HepG2 (cell line): Measurements from ENCODE around the gene LMAN2. TPM values are rescaled to one million over a fixed set of nuclear protein-coding genes. Genes with fewer than 3 reads are reported as not detected.

Source experiments
- ASH2L ChIP-seq: fragments of 300-600, 200-600 bp; sonication (generic); IDR thresholded peaks from 2 replicates; pipeline ENCODE4 v1.7.0; 2017; ENCODE audit warnings: low read depth, mild to moderate bottlenecking, moderate library complexity, mixed read lengths, low read length; ENCODE audit not compliant: insufficient read length
- HNRNPUL1 ChIP-seq: fragments of 200-400 bp; formaldehyde crosslinking; IDR thresholded peaks from 2 replicates; pipeline ENCODE4 v1.6.1; 2017; ENCODE audit warnings: low read depth, mild to moderate bottlenecking, low read length, moderate library complexity
- KAT2B ChIP-seq: fragments of 150-350 bp; IDR thresholded peaks from 2 replicates; pipeline ENCODE4 v1.6.1; 2014; ENCODE audit warnings: low read depth, low read length, borderline replicate concordance
- KLF9 ChIP-seq: IDR thresholded peaks from 2 replicates; pipeline ENCODE4 v1.6.1; 2016; ENCODE audit warnings: low read depth
- PHF20 ChIP-seq: sonication (generic); formaldehyde crosslinking; IDR thresholded peaks from 2 replicates; pipeline ENCODE4 v1.5.0; 2020; ENCODE audit warnings: mild to moderate bottlenecking, missing genetic modification reagents
- SP140L ChIP-seq: sonication (generic); formaldehyde crosslinking; IDR thresholded peaks from 2 replicates; pipeline ENCODE4 v1.4.0; 2020; ENCODE audit warnings: missing genetic modification reagents, borderline replicate concordance
- TARDBP ChIP-seq: sonication (generic); formaldehyde crosslinking; IDR thresholded peaks from 2 replicates; pipeline ENCODE4 v1.8.0; 2022; ENCODE audit warnings: mild to moderate bottlenecking, missing genetic modification reagents
- TOE1 ChIP-seq: sonication (generic); formaldehyde crosslinking; IDR thresholded peaks from 2 replicates; pipeline ENCODE4 v1.4.0; 2020; ENCODE audit warnings: mild to moderate bottlenecking, missing genetic modification reagents
- ZNF563 ChIP-seq: sonication (generic); formaldehyde crosslinking; IDR thresholded peaks from 2 replicates; pipeline ENCODE4 v1.8.0; 2022; ENCODE audit warnings: mild to moderate bottlenecking, moderate library complexity, missing genetic modification reagents
- polyA plus RNA-seq, 8 experiments: library from polyadenylated mRNA; depleted of rRNA in 3 of 8; stranded (reverse) in 7 of 8; unstranded in 1 of 8; fragments of >200 nt; fragmentation: Illumina TruSeq in 4 of 8; extraction: Trizol in 4 of 8; gene quantifications; 2 replicates each; pipeline versions ENCODE4 v1.2.1 to v1.2.3, GENCODE V29; 2011 to 2016; ENCODE audit warnings: low read depth in 4 of 8, missing spikeins in 1 of 8, mixed read lengths in 1 of 8; ENCODE audit not compliant: insufficient read depth in 1 of 8
- total RNA-seq, 5 experiments: library from RNA; depleted of rRNA; stranded (reverse); fragments of >200 nt; fragmentation: Illumina TruSeq; extraction: Trizol; gene quantifications; 2 replicates each; pipeline ENCODE4 v1.2.3, GENCODE V29; 2016; ENCODE audit warnings: low read depth in 1 of 5
- TF ChIP-seq, protein P1 (sequence below): sonication (generic); formaldehyde crosslinking; IDR thresholded peaks from 2 replicates; pipeline ENCODE4 v1.4.0; 2020; ENCODE audit warnings: missing genetic modification reagents; ENCODE audit errors: not compliant biosample characterization
- TF ChIP-seq, protein P2 (sequence below): IDR thresholded peaks from 2 replicates; pipeline ENCODE4 v1.4.0; 2020; ENCODE audit warnings: mild to moderate bottlenecking, missing genetic modification reagents
- TF ChIP-seq, protein P3 (sequence below): sonication (generic); formaldehyde crosslinking; IDR thresholded peaks from 2 replicates; pipeline ENCODE4 v1.5.1; 2020; ENCODE audit warnings: mild to moderate bottlenecking, missing genetic modification reagents, borderline replicate concordance
- TF ChIP-seq, protein P4 (sequence below): sonication (generic); formaldehyde crosslinking; conservative IDR thresholded peaks from 2 replicates; pipeline ENCODE4 v1.8.0; 2022; ENCODE audit warnings: low read depth, missing genetic modification reagents
- TF ChIP-seq, protein P5 (sequence below): sonication (generic); formaldehyde crosslinking; IDR thresholded peaks from 2 replicates; pipeline ENCODE4 v1.4.0; 2020; ENCODE audit warnings: missing genetic modification reagents, borderline replicate concordance
- TF ChIP-seq, protein P6 (sequence below): conservative IDR thresholded peaks from 2 replicates; pipeline ENCODE4 v1.6.1; 2018; ENCODE audit warnings: missing genetic modification reagents

Gene LMAN2
- total and polyA plus RNA-seq, 2 of the 13 experiments (the other 11 are each of a cell fraction or from before 2014, with no cell fraction given): 191 to 197 TPM

DNA sequence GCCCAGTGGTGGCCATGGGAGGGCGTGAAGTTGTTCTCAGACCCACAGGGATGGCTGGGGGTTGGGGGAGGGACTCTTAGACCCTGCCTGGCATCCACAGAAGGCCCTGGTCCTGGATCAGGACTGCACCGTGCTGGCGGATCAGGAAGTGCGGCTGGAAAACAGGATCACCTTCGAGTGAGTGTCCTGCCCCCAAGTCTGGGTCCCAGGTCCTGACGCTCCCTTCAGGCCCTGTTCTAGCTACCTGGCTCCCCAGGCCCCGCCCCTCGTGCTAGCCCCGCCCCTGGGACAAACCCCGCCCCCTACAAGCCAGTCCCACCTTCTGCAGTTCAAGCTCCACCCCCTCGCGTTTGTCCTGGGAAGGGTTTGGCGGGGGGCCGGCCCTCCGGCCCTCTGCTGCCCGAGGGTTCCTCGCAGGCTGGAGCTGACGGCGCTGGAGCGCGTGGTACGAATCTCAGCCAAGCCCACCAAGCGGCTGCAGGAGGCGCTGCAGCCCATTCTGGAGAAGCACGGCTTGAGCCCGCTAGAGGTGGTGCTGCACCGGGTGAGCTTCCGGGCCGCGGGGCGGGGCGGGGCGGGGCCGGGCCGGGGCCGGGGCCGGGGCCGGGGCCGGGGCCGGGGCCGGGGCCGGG, 19.1 kb upstream of the LMAN2 start (continued):
- no peak for TF ChIP-seq KLF9 (CRISPR knock-in tag)
- TF ChIP-seq, protein P1, sequence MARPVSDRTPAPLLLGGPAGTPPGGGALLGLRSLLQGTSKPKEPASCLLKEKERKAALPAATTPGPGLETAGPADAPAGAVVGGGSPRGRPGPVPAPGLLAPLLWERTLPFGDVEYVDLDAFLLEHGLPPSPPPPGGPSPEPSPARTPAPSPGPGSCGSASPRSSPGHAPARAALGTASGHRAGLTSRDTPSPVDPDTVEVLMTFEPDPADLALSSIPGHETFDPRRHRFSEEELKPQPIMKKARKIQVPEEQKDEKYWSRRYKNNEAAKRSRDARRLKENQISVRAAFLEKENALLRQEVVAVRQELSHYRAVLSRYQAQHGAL (CRISPR knock-in tag): no peak
- no peak for TF ChIP-seq HNRNPUL1
- 0 out of 2 replicates have a peak, but pooled peaks have one; percentile 37 for TF ChIP-seq TARDBP (CRISPR knock-in tag)
- TF ChIP-seq, protein P2, sequence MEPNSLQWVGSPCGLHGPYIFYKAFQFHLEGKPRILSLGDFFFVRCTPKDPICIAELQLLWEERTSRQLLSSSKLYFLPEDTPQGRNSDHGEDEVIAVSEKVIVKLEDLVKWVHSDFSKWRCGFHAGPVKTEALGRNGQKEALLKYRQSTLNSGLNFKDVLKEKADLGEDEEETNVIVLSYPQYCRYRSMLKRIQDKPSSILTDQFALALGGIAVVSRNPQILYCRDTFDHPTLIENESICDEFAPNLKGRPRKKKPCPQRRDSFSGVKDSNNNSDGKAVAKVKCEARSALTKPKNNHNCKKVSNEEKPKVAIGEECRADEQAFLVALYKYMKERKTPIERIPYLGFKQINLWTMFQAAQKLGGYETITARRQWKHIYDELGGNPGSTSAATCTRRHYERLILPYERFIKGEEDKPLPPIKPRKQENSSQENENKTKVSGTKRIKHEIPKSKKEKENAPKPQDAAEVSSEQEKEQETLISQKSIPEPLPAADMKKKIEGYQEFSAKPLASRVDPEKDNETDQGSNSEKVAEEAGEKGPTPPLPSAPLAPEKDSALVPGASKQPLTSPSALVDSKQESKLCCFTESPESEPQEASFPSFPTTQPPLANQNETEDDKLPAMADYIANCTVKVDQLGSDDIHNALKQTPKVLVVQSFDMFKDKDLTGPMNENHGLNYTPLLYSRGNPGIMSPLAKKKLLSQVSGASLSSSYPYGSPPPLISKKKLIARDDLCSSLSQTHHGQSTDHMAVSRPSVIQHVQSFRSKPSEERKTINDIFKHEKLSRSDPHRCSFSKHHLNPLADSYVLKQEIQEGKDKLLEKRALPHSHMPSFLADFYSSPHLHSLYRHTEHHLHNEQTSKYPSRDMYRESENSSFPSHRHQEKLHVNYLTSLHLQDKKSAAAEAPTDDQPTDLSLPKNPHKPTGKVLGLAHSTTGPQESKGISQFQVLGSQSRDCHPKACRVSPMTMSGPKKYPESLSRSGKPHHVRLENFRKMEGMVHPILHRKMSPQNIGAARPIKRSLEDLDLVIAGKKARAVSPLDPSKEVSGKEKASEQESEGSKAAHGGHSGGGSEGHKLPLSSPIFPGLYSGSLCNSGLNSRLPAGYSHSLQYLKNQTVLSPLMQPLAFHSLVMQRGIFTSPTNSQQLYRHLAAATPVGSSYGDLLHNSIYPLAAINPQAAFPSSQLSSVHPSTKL (CRISPR knock-in tag): peak; percentile 58
- TF ChIP-seq KAT2B: no peak
- peak; percentile 58; the same call in 1 of the 2 replicates for TF ChIP-seq ZNF563 (CRISPR knock-in tag)
- TF ChIP-seq, protein P3, sequence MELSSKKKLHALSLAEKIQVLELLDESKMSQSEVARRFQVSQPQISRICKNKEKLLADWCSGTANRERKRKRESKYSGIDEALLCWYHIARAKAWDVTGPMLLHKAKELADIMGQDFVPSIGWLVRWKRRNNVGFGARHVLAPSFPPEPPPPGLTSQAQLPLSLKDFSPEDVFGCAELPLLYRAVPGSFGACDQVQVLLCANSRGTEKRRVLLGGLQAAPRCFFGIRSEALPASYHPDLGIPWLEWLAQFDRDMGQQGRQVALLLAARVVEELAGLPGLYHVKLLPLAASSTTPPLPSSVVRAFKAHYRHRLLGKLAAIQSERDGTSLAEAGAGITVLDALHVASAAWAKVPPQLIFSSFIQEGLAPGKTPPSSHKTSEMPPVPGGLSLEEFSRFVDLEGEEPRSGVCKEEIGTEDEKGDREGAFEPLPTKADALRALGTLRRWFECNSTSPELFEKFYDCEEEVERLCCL (CRISPR knock-in tag): no peak
- TF ChIP-seq, protein P4, sequence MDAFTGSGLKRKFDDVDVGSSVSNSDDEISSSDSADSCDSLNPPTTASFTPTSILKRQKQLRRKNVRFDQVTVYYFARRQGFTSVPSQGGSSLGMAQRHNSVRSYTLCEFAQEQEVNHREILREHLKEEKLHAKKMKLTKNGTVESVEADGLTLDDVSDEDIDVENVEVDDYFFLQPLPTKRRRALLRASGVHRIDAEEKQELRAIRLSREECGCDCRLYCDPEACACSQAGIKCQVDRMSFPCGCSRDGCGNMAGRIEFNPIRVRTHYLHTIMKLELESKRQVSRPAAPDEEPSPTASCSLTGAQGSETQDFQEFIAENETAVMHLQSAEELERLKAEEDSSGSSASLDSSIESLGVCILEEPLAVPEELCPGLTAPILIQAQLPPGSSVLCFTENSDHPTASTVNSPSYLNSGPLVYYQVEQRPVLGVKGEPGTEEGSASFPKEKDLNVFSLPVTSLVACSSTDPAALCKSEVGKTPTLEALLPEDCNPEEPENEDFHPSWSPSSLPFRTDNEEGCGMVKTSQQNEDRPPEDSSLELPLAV (CRISPR knock-in tag): no peak
- no peak; the same call in 1 of the 2 replicates for TF ChIP-seq PHF20 (CRISPR knock-in tag)
- TF ChIP-seq SP140L: no peak
- TF ChIP-seq, protein P5, sequence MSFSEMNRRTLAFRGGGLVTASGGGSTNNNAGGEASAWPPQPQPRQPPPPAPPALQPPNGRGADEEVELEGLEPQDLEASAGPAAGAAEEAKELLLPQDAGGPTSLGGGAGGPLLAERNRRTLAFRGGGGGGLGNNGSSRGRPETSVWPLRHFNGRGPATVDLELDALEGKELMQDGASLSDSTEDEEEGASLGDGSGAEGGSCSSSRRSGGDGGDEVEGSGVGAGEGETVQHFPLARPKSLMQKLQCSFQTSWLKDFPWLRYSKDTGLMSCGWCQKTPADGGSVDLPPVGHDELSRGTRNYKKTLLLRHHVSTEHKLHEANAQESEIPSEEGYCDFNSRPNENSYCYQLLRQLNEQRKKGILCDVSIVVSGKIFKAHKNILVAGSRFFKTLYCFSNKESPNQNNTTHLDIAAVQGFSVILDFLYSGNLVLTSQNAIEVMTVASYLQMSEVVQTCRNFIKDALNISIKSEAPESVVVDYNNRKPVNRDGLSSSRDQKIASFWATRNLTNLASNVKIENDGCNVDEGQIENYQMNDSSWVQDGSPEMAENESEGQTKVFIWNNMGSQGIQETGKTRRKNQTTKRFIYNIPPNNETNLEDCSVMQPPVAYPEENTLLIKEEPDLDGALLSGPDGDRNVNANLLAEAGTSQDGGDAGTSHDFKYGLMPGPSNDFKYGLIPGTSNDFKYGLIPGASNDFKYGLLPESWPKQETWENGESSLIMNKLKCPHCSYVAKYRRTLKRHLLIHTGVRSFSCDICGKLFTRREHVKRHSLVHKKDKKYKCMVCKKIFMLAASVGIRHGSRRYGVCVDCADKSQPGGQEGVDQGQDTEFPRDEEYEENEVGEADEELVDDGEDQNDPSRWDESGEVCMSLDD (CRISPR knock-in tag): no peak
- no peak for TF ChIP-seq TOE1 (CRISPR knock-in tag)
- TF ChIP-seq, protein P6, sequence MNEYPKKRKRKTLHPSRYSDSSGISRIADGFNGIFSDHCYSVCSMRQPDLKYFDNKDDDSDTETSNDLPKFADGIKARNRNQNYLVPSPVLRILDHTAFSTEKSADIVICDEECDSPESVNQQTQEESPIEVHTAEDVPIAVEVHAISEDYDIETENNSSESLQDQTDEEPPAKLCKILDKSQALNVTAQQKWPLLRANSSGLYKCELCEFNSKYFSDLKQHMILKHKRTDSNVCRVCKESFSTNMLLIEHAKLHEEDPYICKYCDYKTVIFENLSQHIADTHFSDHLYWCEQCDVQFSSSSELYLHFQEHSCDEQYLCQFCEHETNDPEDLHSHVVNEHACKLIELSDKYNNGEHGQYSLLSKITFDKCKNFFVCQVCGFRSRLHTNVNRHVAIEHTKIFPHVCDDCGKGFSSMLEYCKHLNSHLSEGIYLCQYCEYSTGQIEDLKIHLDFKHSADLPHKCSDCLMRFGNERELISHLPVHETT (CRISPR knock-in tag): peak; percentile 61; the same call in 1 of the 2 replicates
- TF ChIP-seq ASH2L: no peak
